HCT116 (cell line): ENCODE measurements around the gene GPAT3. TPM values are rescaled to one million over a fixed set of nuclear protein-coding genes. Genes with fewer than 3 reads are reported as not detected.

Experiments
- ATAC-seq: fragments of 200-7000 bp; cut with Tn5 transposase; 2 replicates; pipeline ENCODE4 v1.9.1; 2020; ENCODE audit warnings: mild to moderate bottlenecking, moderate library complexity
- BruUV-seq: library from RNA; stranded (reverse); fragments of 400-500 nt; replicated peaks from 2 replicates; lab custom pipeline; 2021; lab: Mats Ljungman, UMichigan
- CTCF ChIA-PET: fragments of 300-600 bp; sonication (Branson Sonifier 250); formaldehyde crosslinking; loops from one replicate; lab custom pipeline; 2021; ENCODE audit warnings: antibody characterized with exemption; lab: Charles Lee
- POLR2A ChIA-PET: fragments of 300-600, 350-600 bp; sonication (Branson Sonifier 250); formaldehyde crosslinking; loops from one replicate; lab custom pipeline; 2021; ENCODE audit warnings: antibody characterized with exemption; lab: Charles Lee
- RAD21 ChIA-PET, 2 experiments: fragments of 300-600 bp; sonication (Branson Sonifier 250); formaldehyde crosslinking; loops; one replicate each; lab custom pipeline; 2023; ENCODE audit warnings: low total read pairs in 2 of 2; ENCODE audit not compliant: uncharacterized antibody in 2 of 2, unreplicated experiment in 2 of 2, low non-redundant PET in 1 of 2; lab: Charles Lee
- DNase-seq: peaks from one replicate; pipeline ENCODE4 v3.0.0-alpha.2; 2010; ENCODE audit warnings: low read depth, low spot score
- H2AFZ ChIP-seq: fragments of 200-600 bp; shearing (Covaris generic), sonication (generic); 2 replicates; pipeline ENCODE4 v1.6.1; 2017; ENCODE audit warnings: low read depth, mixed run types, mixed read lengths, antibody characterized with exemption, low read length; ENCODE audit not compliant: poor library complexity, severe bottlenecking
- H3K27ac ChIP-seq: 2 replicates; pipeline ENCODE4 v1.5.1; 2012; ENCODE audit warnings: low read depth, low read length
- H3K27me3 ChIP-seq: fragments of 200-600 bp; sonication (generic); 2 replicates; pipeline ENCODE4 v1.6.1; 2016; ENCODE audit warnings: mixed run types, low read length, mixed read lengths; ENCODE audit not compliant: insufficient read depth
- H3K36me3 ChIP-seq, 2 experiments: fragments of 200-500 bp in 1 of 2; fragments of 200-600 bp in 1 of 2; sonication (Bioruptor generic) in 1 of 2; sonication (generic) in 1 of 2; 2 replicates each; pipeline versions ENCODE4 v1.5.1 to v1.6.1; 2014 to 2016; ENCODE audit warnings: low read length in 2 of 2, inconsistent platforms in 1 of 2, mixed read lengths in 1 of 2, mixed run types in 1 of 2; ENCODE audit not compliant: insufficient read depth in 2 of 2, control insufficient read depth in 1 of 2
- H3K4me1 ChIP-seq, 2 experiments: fragments of 200-600 bp in 1 of 2; sonication (generic) in 1 of 2; 2 replicates each; pipeline versions ENCODE4 v1.5.1 to v1.6.1; 2012 to 2017; ENCODE audit warnings: low read length in 2 of 2, inconsistent platforms in 1 of 2, mild to moderate bottlenecking in 1 of 2, mixed read lengths in 1 of 2, mixed run types in 1 of 2, moderate library complexity in 1 of 2; ENCODE audit not compliant: insufficient read depth in 2 of 2, control insufficient read depth in 1 of 2
- H3K4me2 ChIP-seq: fragments of 200-600 bp; sonication (generic); 2 replicates; pipeline ENCODE4 v1.6.1; 2017; ENCODE audit warnings: mixed run types, low read length, mixed read lengths
- H3K4me3 ChIP-seq, 2 experiments: fragments of 200-600 bp in 1 of 2; sonication (generic) in 1 of 2; replicated peaks in 1 of 2; 2 replicates each; pipeline ENCODE4 v1.5.1; 2011 to 2016; ENCODE audit warnings: low read length in 2 of 2, control low read depth in 1 of 2, low read depth in 1 of 2, mild to moderate bottlenecking in 1 of 2, mixed read lengths in 1 of 2, mixed run types in 1 of 2
- H3K79me2 ChIP-seq: fragments of 200-600 bp; sonication (generic); 2 replicates; pipeline ENCODE4 v1.6.1; 2017; ENCODE audit warnings: mild to moderate bottlenecking, mixed run types, low read length, moderate library complexity, mixed read lengths; ENCODE audit not compliant: insufficient read depth
- H3K9ac ChIP-seq: fragments of 200-600 bp; sonication (generic); 2 replicates; pipeline ENCODE4 v1.6.1; 2016; ENCODE audit warnings: low read length, mixed read lengths
- H3K9me2 ChIP-seq: fragments of 200-600 bp; sonication (generic), shearing (Covaris generic); 2 replicates; pipeline ENCODE4 v1.6.1; 2017; ENCODE audit warnings: mixed run types, mild to moderate bottlenecking, moderate library complexity; ENCODE audit not compliant: insufficient read depth
- H3K9me3 ChIP-seq, 2 experiments: fragments of 200-500 bp in 1 of 2; fragments of 200-600 bp in 1 of 2; sonication (Bioruptor generic) in 1 of 2; sonication (generic) in 1 of 2; 2 replicates each; pipeline ENCODE4 v1.6.1; 2014 to 2017; ENCODE audit warnings: low read length in 2 of 2, mixed read lengths in 2 of 2, inconsistent platforms in 1 of 2, low read depth in 1 of 2, mild to moderate bottlenecking in 1 of 2, mixed run types in 1 of 2, moderate library complexity in 1 of 2; ENCODE audit not compliant: control insufficient read depth in 1 of 2, insufficient read depth in 1 of 2
- H4K20me1 ChIP-seq: fragments of 200-600 bp; sonication (generic), shearing (Covaris generic); 2 replicates; pipeline ENCODE4 v1.6.1; 2017; ENCODE audit warnings: mixed run types, mild to moderate bottlenecking, moderate library complexity; ENCODE audit not compliant: insufficient read depth
- CEBPB ChIP-seq: IDR thresholded peaks from 2 replicates; pipeline ENCODE4 v1.6.1; 2012; ENCODE audit warnings: low read depth
- EGR1 ChIP-seq: IDR thresholded peaks from 2 replicates; pipeline ENCODE4 v1.6.1; 2012; ENCODE audit warnings: low read depth
- EZH2 ChIP-seq: fragments of 200-600 bp; sonication (generic); IDR thresholded peaks from 2 replicates; pipeline ENCODE4 v1.6.1; 2017; ENCODE audit warnings: antibody characterized with exemption, mixed run types
- EZH2phosphoT487 ChIP-seq: fragments of 200-600 bp; IDR thresholded peaks from 2 replicates; pipeline ENCODE4 v1.6.1; 2018; ENCODE audit warnings: antibody characterized with exemption, borderline replicate concordance
- POLR2AphosphoS5 ChIP-seq: IDR thresholded peaks from 2 replicates; pipeline ENCODE4 v1.6.1; 2011; ENCODE audit warnings: mild to moderate bottlenecking, low read depth, low read length, moderate library complexity
- RAD21 ChIP-seq: IDR thresholded peaks from 2 replicates; pipeline ENCODE4 v1.6.1; 2012; ENCODE audit warnings: low read depth, mild to moderate bottlenecking
- SIN3A ChIP-seq: IDR thresholded peaks from 2 replicates; pipeline ENCODE4 v1.6.1; 2012; ENCODE audit warnings: low read depth
- SRF ChIP-seq: IDR thresholded peaks from 2 replicates; pipeline ENCODE4 v1.6.1; 2012; ENCODE audit warnings: low read depth
- TCF7L2 ChIP-seq: IDR thresholded peaks from 2 replicates; pipeline ENCODE4 v1.7.0; 2011; ENCODE audit warnings: borderline replicate concordance, inconsistent platforms; ENCODE audit not compliant: insufficient read depth, insufficient read length; ENCODE audit errors: extremely low read depth
- intact Hi-C: fragments of 100-400 bp; cut with micrococcal nuclease; formaldehyde crosslinking; loops from 2 replicates; pipeline ENCODE4 v1.10.0; 2022
- total RNA-seq: library from RNA; stranded (reverse); gene quantifications from one replicate; pipeline ENCODE4 v1.2.1, GENCODE V29; 2021; ENCODE audit not compliant: unreplicated experiment
- TF ChIP-seq, protein P1 (sequence below), 3 experiments: fragments of 200-600 bp in 1 of 3; sonication (generic) in 1 of 3; IDR thresholded peaks in 2 of 3; conservative IDR thresholded peaks in 1 of 3; 2 replicates each; pipeline ENCODE4 v1.5.1; 2012 to 2017; ENCODE audit warnings: low read depth in 2 of 3, low read length in 2 of 3, antibody characterized with exemption in 1 of 3, borderline replicate concordance in 1 of 3, control low read depth in 1 of 3, mild to moderate bottlenecking in 1 of 3, mixed read lengths in 1 of 3, mixed run types in 1 of 3, moderate library complexity in 1 of 3; ENCODE audit not compliant: insufficient read depth in 1 of 3
- TF ChIP-seq, protein P2 (sequence below): IDR thresholded peaks from 2 replicates; pipeline ENCODE4 v1.6.1; 2012
- TF ChIP-seq, protein P3 (sequence below): IDR thresholded peaks from 2 replicates; pipeline ENCODE4 v1.6.1; 2011; ENCODE audit warnings: mild to moderate bottlenecking, low read length, moderate library complexity; ENCODE audit not compliant: insufficient replicate concordance; ENCODE audit errors: extremely low read depth
- TF ChIP-seq, protein P4 (sequence below): IDR thresholded peaks from 2 replicates; pipeline ENCODE4 v1.6.1; 2012; ENCODE audit warnings: low read depth

GPAT3 gene
- total RNA-seq, 1 experiment from 2014 or later: 36.7 TPM

DNA sequence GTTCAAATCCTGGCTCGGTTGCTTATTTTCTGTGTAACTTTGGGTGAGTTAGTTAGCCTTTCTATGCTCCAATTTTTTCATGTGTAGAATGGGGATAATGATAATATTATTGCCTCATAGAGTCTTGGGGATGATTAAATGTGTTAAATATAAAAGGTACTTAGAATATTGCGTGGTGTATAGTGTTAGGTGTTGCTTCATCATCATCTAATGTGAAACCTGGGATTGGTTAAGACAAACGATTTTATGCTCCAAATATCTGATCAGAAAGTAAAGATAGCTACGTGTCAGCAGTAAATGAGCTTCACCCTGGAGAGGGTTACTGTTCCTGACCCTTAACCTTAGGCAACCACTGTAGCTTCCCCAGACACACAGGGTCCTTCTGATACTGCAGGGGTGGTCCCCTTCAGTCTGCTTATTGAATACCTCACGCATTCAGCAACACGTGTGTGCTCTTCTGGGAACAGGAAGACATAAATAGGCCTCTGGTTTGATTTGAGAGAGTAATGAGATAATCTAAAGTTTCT is 50.1 kb downstream of the GPAT3 start:
- RAD21 ChIA-PET: no interaction called here

More for the DNA sequence above, 50.1 kb downstream of the GPAT3 start:
- ATAC-seq (no peak), DNase-seq (no peak)
- ChIA-PET POLR2A (no interaction called here), CTCF (no interaction called here)
- Histone ChIP-seq H3K27ac (no peak overlapping the region), H3K27me3 (no peaks in the 10 kb centered on the region), H2AFZ (no peak overlapping the region), H4K20me1 (no peaks in the 10 kb centered on the region), H3K4me1 (peaks cover 0 to 5% of the 10 kb centered on the region in 2 experiments; a peak in 1 of 4 replicates), H3K9me2 (no peaks in the 10 kb centered on the region), H3K9ac (no peak overlapping the region), H3K36me3 (peaks cover 0 to 31% of the 10 kb centered on the region in 2 experiments; a peak in 1 of 4 replicates), H3K9me3 (no peaks in the 10 kb centered on the region), H3K79me2 (0 out of 2 replicates have a peak, but pooled peaks cover 3% of the 10 kb centered on the region), H3K4me2 (no peak overlapping the region), H3K4me3 (no peak overlapping the region)
- no TSS peak for BruUV-seq
- intact Hi-C loops: no loop called here
- no peak for TF ChIP-seq CEBPB
- no peak for TF ChIP-seq EZH2phosphoT487
- TF ChIP-seq, protein P1, sequence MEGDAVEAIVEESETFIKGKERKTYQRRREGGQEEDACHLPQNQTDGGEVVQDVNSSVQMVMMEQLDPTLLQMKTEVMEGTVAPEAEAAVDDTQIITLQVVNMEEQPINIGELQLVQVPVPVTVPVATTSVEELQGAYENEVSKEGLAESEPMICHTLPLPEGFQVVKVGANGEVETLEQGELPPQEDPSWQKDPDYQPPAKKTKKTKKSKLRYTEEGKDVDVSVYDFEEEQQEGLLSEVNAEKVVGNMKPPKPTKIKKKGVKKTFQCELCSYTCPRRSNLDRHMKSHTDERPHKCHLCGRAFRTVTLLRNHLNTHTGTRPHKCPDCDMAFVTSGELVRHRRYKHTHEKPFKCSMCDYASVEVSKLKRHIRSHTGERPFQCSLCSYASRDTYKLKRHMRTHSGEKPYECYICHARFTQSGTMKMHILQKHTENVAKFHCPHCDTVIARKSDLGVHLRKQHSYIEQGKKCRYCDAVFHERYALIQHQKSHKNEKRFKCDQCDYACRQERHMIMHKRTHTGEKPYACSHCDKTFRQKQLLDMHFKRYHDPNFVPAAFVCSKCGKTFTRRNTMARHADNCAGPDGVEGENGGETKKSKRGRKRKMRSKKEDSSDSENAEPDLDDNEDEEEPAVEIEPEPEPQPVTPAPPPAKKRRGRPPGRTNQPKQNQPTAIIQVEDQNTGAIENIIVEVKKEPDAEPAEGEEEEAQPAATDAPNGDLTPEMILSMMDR (IDR thresholded peaks at IDR 0.05 in 2 of 3, conservative IDR thresholded peaks at IDR 0.05 in 1 of 3; ENCODE audit: borderline replicate concordance in 1 of 3, insufficient read depth in 1 of 3, low read depth in 2 of 3, low read length in 2 of 3): no peak
- TF ChIP-seq SIN3A: no peak
- TF ChIP-seq, protein P2, sequence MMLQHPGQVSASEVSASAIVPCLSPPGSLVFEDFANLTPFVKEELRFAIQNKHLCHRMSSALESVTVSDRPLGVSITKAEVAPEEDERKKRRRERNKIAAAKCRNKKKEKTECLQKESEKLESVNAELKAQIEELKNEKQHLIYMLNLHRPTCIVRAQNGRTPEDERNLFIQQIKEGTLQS: no peak
- TF ChIP-seq RAD21: no peak
- TF ChIP-seq, protein P3, sequence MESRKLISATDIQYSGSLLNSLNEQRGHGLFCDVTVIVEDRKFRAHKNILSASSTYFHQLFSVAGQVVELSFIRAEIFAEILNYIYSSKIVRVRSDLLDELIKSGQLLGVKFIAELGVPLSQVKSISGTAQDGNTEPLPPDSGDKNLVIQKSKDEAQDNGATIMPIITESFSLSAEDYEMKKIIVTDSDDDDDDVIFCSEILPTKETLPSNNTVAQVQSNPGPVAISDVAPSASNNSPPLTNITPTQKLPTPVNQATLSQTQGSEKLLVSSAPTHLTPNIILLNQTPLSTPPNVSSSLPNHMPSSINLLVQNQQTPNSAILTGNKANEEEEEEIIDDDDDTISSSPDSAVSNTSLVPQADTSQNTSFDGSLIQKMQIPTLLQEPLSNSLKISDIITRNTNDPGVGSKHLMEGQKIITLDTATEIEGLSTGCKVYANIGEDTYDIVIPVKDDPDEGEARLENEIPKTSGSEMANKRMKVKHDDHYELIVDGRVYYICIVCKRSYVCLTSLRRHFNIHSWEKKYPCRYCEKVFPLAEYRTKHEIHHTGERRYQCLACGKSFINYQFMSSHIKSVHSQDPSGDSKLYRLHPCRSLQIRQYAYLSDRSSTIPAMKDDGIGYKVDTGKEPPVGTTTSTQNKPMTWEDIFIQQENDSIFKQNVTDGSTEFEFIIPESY: no peak
- no peak for TF ChIP-seq TCF7L2
- no peak for TF ChIP-seq POLR2AphosphoS5
- TF ChIP-seq, protein P4, sequence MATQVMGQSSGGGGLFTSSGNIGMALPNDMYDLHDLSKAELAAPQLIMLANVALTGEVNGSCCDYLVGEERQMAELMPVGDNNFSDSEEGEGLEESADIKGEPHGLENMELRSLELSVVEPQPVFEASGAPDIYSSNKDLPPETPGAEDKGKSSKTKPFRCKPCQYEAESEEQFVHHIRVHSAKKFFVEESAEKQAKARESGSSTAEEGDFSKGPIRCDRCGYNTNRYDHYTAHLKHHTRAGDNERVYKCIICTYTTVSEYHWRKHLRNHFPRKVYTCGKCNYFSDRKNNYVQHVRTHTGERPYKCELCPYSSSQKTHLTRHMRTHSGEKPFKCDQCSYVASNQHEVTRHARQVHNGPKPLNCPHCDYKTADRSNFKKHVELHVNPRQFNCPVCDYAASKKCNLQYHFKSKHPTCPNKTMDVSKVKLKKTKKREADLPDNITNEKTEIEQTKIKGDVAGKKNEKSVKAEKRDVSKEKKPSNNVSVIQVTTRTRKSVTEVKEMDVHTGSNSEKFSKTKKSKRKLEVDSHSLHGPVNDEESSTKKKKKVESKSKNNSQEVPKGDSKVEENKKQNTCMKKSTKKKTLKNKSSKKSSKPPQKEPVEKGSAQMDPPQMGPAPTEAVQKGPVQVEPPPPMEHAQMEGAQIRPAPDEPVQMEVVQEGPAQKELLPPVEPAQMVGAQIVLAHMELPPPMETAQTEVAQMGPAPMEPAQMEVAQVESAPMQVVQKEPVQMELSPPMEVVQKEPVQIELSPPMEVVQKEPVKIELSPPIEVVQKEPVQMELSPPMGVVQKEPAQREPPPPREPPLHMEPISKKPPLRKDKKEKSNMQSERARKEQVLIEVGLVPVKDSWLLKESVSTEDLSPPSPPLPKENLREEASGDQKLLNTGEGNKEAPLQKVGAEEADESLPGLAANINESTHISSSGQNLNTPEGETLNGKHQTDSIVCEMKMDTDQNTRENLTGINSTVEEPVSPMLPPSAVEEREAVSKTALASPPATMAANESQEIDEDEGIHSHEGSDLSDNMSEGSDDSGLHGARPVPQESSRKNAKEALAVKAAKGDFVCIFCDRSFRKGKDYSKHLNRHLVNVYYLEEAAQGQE: no peak
- no peak for TF ChIP-seq EZH2
- no peak for TF ChIP-seq SRF
- no peak for TF ChIP-seq EGR1
